Measurements from ENCODE around the gene TBC1D14.

DNA sequence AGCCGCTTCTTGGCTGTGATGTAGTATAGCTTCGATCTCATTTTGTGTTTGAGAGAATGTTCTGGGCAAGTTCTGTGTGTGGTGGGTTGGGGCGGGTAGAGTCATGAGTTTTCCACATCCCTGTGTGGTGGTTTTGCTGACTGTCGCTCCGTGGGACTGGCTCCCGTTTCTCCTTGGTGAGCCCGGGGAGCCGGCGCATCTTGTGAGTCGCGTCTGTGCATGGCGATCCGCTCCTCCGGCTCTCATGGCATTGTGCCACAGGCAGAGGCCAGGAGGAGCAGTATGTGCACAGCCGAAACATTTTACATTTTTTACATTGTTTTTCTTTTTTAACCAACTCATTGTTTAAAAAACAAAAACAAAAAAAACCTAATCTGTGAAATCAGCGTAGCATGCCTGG, 27.7 kb upstream of the TBC1D14 start:
- TF ChIP-seq BCLAF1 (IDR thresholded peaks at IDR 0.05; ENCODE audit: borderline replicate concordance in 1 of 2, control insufficient read depth in 1 of 2, low read depth in 2 of 2, low read length in 1 of 2) (no peak), GABPB1 (CRISPR knock-in tag; IDR thresholded peaks at IDR 0.05) (no peak), ARNT (IDR thresholded peaks at IDR 0.05) (no peak), HNRNPL (IDR thresholded peaks at IDR 0.05; ENCODE audit: low read depth, low read length) (no peak), NBN (IDR thresholded peaks at IDR 0.05; ENCODE audit: low read depth) (no peak), ELF4 (CRISPR knock-in tag; IDR thresholded peaks at IDR 0.05) (no peak)

All from K562 (cell line).